ENCODE data around the gene LYRM9.

LYRM9 gene

GRCh38 chr17:27905447-27906225, 12.5 kb upstream of the LYRM9 start:
- TF ChIP-seq RAD21 (IDR thresholded peaks at IDR 0.05; ENCODE audit: low read depth) (no peak), CEBPB (IDR thresholded peaks at IDR 0.05) (no peak), ZBTB7A (IDR thresholded peaks at IDR 0.05; ENCODE audit: low read depth) (no peak), EGR1 (IDR thresholded peaks at IDR 0.05) (no peak), TAF1 (IDR thresholded peaks at IDR 0.05; ENCODE audit: low read depth) (no peak), NFIC (IDR thresholded peaks at IDR 0.05) (no peak), CREB1 (IDR thresholded peaks at IDR 0.05; ENCODE audit: low read depth) (no peak), YY1 (IDR thresholded peaks at IDR 0.05; ENCODE audit: low read depth) (no peak), TCF12 (IDR thresholded peaks at IDR 0.05; ENCODE audit: low read depth) (no peak), REST (IDR thresholded peaks at IDR 0.05; ENCODE audit: low read depth) (no peak), EP300 (IDR thresholded peaks at IDR 0.05; ENCODE audit: borderline replicate concordance) (no peak), TEAD4 (IDR thresholded peaks at IDR 0.05) (no peak), FOXM1 (IDR thresholded peaks at IDR 0.05; ENCODE audit: borderline replicate concordance, low read depth) (no peak)
- TF ChIP-seq, protein P1, sequence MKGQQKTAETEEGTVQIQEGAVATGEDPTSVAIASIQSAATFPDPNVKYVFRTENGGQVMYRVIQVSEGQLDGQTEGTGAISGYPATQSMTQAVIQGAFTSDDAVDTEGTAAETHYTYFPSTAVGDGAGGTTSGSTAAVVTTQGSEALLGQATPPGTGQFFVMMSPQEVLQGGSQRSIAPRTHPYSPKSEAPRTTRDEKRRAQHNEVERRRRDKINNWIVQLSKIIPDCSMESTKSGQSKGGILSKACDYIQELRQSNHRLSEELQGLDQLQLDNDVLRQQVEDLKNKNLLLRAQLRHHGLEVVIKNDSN (IDR thresholded peaks at IDR 0.05) = no peak
- TF ChIP-seq, protein P2, sequence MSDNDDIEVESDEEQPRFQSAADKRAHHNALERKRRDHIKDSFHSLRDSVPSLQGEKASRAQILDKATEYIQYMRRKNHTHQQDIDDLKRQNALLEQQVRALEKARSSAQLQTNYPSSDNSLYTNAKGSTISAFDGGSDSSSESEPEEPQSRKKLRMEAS (IDR thresholded peaks at IDR 0.05) = no peak

DNA sequence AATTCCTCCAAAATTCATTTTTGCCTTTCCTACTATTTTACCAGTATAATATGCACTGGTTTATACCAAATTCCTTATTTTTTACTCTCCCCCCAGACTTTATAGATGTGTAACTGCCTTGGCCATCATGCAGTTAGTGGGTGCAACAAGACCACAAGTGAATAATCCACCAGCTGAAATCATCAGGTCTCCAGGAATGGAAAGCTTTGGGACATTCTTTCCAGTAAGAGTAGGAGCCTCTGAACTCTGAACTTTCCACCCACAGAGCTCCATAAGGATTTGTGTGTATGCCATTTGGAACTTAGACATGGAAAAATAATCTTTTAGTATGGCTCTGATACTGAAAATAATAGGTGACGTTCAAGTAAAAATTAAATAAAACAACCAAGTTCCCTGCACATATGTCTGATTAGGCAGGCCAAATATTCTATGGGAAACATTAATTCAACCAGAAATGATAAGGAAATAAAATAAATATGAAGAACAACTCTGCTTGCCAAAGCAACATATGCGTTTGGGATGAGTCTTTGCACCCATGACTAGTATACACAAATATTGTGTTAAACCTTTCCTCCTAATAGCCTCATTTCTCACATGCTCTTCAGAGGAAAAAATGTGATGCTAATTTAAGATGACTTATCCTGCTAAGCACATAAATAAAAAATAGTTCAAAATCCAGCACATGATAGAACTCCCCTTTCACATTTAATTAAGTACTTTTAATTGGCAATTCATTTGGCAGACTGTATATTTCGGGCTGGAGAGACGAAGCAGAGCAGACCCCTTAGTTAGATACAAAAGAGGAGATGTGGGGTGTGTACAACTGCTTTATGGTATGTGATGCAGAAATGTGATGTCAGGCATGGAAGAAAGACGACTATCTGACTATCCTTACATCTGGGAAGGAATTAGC, 11.6 kb upstream of the LYRM9 start:
- TF ChIP-seq, protein P2 (IDR thresholded peaks at IDR 0.05) = no peak
- TF ChIP-seq YY1 (IDR thresholded peaks at IDR 0.05; ENCODE audit: low read depth) (no peak), NFIC (IDR thresholded peaks at IDR 0.05) (no peak), TCF12 (IDR thresholded peaks at IDR 0.05; ENCODE audit: low read depth) (no peak), REST (IDR thresholded peaks at IDR 0.05; ENCODE audit: low read depth) (no peak), ZBTB7A (IDR thresholded peaks at IDR 0.05; ENCODE audit: low read depth) (no peak), EGR1 (IDR thresholded peaks at IDR 0.05) (no peak), FOXM1 (IDR thresholded peaks at IDR 0.05; ENCODE audit: borderline replicate concordance, low read depth) (no peak), TAF1 (IDR thresholded peaks at IDR 0.05; ENCODE audit: low read depth) (no peak), RAD21 (IDR thresholded peaks at IDR 0.05; ENCODE audit: low read depth) (no peak), CEBPB (IDR thresholded peaks at IDR 0.05) (no peak), CREB1 (IDR thresholded peaks at IDR 0.05; ENCODE audit: low read depth) (no peak)
- TF ChIP-seq, protein P1 (IDR thresholded peaks at IDR 0.05) = no peak

DNA sequence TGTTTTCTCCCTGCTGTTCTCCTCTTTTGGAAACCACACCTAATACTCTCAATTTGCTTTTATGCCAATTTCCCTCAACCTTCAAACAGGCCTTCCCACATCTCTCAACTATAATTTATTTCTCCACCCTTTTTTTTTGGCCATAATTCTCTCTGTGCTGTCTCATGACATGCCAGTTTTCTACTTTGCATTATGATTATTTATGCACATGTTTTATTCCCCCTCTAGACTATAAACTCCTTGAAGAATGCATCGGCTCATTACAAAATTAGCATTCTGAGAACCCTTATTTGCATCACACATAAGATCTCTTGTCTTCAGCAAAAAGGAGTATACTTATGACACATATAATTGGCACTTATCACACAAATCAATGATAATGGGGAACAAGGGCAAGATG, 10.9 kb upstream of the LYRM9 start:
- TF ChIP-seq REST (IDR thresholded peaks at IDR 0.05; ENCODE audit: low read depth) (no peak), NFIC (IDR thresholded peaks at IDR 0.05) (no peak), RAD21 (IDR thresholded peaks at IDR 0.05; ENCODE audit: low read depth) (no peak), CEBPB (IDR thresholded peaks at IDR 0.05) (no peak), YY1 (IDR thresholded peaks at IDR 0.05; ENCODE audit: low read depth) (no peak), TAF1 (IDR thresholded peaks at IDR 0.05; ENCODE audit: low read depth) (no peak), EP300 (IDR thresholded peaks at IDR 0.05; ENCODE audit: borderline replicate concordance) (no peak), EGR1 (IDR thresholded peaks at IDR 0.05) (no peak), ZBTB7A (IDR thresholded peaks at IDR 0.05; ENCODE audit: low read depth) (no peak)
- TF ChIP-seq, protein P2 (IDR thresholded peaks at IDR 0.05) = no peak
- TF ChIP-seq, protein P1 (IDR thresholded peaks at IDR 0.05) = no peak
